A673 (cell line): ENCODE results near the gene NPTN. TPM values are rescaled to one million over a fixed set of nuclear protein-coding genes. Genes with fewer than 3 reads are reported as not detected.

Experiments used
- BruUV-seq: library from RNA; stranded (reverse); fragments of 400-500 nt; replicated peaks from 2 replicates; lab custom pipeline; 2021; lab: Mats Ljungman, UMichigan
- CTCF ChIA-PET: fragments of 300-600 bp; sonication (Branson Sonifier 250); formaldehyde crosslinking; loops from one replicate; lab custom pipeline; 2022; ENCODE audit warnings: antibody characterized with exemption; lab: Charles Lee
- POLR2A ChIA-PET: fragments of 300-600 bp; sonication (Branson Sonifier 250); formaldehyde crosslinking; loops from one replicate; lab custom pipeline; 2022; ENCODE audit warnings: antibody characterized with exemption; ENCODE audit not compliant: low non-redundant PET; lab: Charles Lee
- DNase-seq: peaks from one replicate; pipeline ENCODE4 v3.0.0-alpha.2; 2015; ENCODE audit warnings: low spot score
- H3K27ac ChIP-seq: fragments of 200-600 bp; sonication (generic); 2 replicates; pipeline ENCODE4 v1.5.1; 2016; ENCODE audit warnings: mixed run types, low read depth, mild to moderate bottlenecking, mixed read lengths, antibody characterized with exemption, low read length; ENCODE audit not compliant: poor library complexity, severe bottlenecking
- H3K27me3 ChIP-seq: fragments of 200-600 bp; sonication (generic); replicated peaks from 2 replicates; pipeline ENCODE4 v1.6.1; 2017; ENCODE audit warnings: mixed run types, low read depth, mild to moderate bottlenecking, mixed read lengths, antibody characterized with exemption, low read length; ENCODE audit not compliant: insufficient read depth, poor library complexity
- H3K36me3 ChIP-seq: fragments of 200-600 bp; sonication (generic); 2 replicates; pipeline ENCODE4 v1.6.1; 2016; ENCODE audit warnings: mixed run types, mild to moderate bottlenecking, mixed read lengths, antibody characterized with exemption, low read length; ENCODE audit not compliant: insufficient read depth, poor library complexity, severe bottlenecking
- H3K4me1 ChIP-seq: fragments of 200-600 bp; sonication (generic); 2 replicates; pipeline ENCODE4 v1.6.1; 2017; ENCODE audit warnings: mixed run types, mild to moderate bottlenecking, mixed read lengths, antibody characterized with exemption, low read length; ENCODE audit not compliant: insufficient read depth, poor library complexity, severe bottlenecking
- H3K4me3 ChIP-seq: fragments of 200-600 bp; sonication (generic); 2 replicates; pipeline ENCODE4 v1.5.1; 2016; ENCODE audit warnings: low read depth, mixed run types, mild to moderate bottlenecking, mixed read lengths, low read length; ENCODE audit not compliant: poor library complexity, severe bottlenecking
- H3K9me3 ChIP-seq: fragments of 200-600 bp; sonication (generic); 2 replicates; pipeline ENCODE4 v1.6.1; 2016; ENCODE audit warnings: mixed run types, low read depth, mild to moderate bottlenecking, mixed read lengths, antibody characterized with exemption, low read length; ENCODE audit not compliant: poor library complexity, severe bottlenecking
- EZH2 ChIP-seq: fragments of 200-600 bp; sonication (generic); IDR thresholded peaks from 2 replicates; pipeline ENCODE4 v1.6.1; 2017; ENCODE audit warnings: borderline replicate concordance, low read depth, mild to moderate bottlenecking, mixed read lengths, antibody characterized with exemption, low read length; ENCODE audit not compliant: poor library complexity, severe bottlenecking
- intact Hi-C: fragments of 100-400 bp; cut with micrococcal nuclease; formaldehyde crosslinking; loops from one replicate; pipeline ENCODE4 v1.10.0; 2022; ENCODE audit not compliant: unreplicated experiment
- total RNA-seq: library from RNA; stranded (reverse); gene quantifications from 2 replicates; pipeline ENCODE4 v1.2.3, GENCODE V29; 2021
- TF ChIP-seq, protein P1 (sequence below): fragments of 300-800, 200-600 bp; sonication (generic); conservative IDR thresholded peaks from 2 replicates; pipeline ENCODE4 v1.5.1; 2017; ENCODE audit warnings: low read depth, mild to moderate bottlenecking, antibody characterized with exemption, low read length, moderate library complexity, mixed read lengths

Gene NPTN
- total RNA-seq, 1 experiment from 2014 or later = 101 TPM

GRCh38 chr15:73654659-73655058, 21.5 kb upstream of the NPTN start:
- Histone ChIP-seq H3K27me3 (no peaks in the 10 kb centered on the region), H3K36me3 (no peaks in the 10 kb centered on the region), H3K27ac (no peak overlapping the region), H3K4me1 (no peaks in the 10 kb centered on the region), H3K9me3 (no peaks in the 10 kb centered on the region), H3K4me3 (no peak overlapping the region)
- CTCF ChIA-PET = no interaction called here
- TF ChIP-seq, protein P1, sequence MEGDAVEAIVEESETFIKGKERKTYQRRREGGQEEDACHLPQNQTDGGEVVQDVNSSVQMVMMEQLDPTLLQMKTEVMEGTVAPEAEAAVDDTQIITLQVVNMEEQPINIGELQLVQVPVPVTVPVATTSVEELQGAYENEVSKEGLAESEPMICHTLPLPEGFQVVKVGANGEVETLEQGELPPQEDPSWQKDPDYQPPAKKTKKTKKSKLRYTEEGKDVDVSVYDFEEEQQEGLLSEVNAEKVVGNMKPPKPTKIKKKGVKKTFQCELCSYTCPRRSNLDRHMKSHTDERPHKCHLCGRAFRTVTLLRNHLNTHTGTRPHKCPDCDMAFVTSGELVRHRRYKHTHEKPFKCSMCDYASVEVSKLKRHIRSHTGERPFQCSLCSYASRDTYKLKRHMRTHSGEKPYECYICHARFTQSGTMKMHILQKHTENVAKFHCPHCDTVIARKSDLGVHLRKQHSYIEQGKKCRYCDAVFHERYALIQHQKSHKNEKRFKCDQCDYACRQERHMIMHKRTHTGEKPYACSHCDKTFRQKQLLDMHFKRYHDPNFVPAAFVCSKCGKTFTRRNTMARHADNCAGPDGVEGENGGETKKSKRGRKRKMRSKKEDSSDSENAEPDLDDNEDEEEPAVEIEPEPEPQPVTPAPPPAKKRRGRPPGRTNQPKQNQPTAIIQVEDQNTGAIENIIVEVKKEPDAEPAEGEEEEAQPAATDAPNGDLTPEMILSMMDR = no peak
- TF ChIP-seq EZH2 = no peak
- POLR2A ChIA-PET = no interaction called here
- intact Hi-C loops = no loop called here
- DNase-seq = no peak
- no TSS peak for BruUV-seq

- no peaks in the 10 kb centered on the region for H3K36me3 ChIP-seq
- DNase-seq = peak; percentile 33
- H3K27me3 ChIP-seq = no peaks in the 10 kb centered on the region
- H3K4me1 ChIP-seq = no peaks in the 10 kb centered on the region
- POLR2A ChIA-PET = no interaction called here
- H3K4me3 ChIP-seq = no peak overlapping the region
- intact Hi-C loops = no loop called here
- TF ChIP-seq, protein P1 = no peak
- TF ChIP-seq EZH2 = no peak
- H3K9me3 ChIP-seq = no peaks in the 10 kb centered on the region
- H3K27ac ChIP-seq = no peak overlapping the region
- no TSS peak for BruUV-seq
- CTCF ChIA-PET = interaction anchor here (0.6 kb wide), 1 partner anchor 14 kb away, joined by 3 read pairs; no protein-coding TSS in a partner anchor
These were observed 17.4 kb upstream of the NPTN start for GRCh38 chr15:73650416-73651126.

DNA sequence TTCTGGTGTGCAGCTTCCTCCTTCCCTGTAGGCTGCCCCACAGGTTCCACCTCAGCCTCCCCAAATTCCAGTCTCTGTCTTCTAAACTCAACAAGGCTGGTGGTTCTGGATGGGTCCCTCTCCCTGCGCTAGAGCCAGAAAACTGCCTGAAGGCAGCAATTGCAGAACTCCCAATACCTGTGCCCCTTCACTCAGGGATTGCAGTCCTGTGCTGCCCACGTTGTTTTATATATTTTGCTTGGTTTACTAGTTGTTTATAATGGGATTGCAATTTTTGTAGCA, 14.8 kb upstream of the NPTN start:
- H3K27me3 ChIP-seq = no peaks in the 10 kb centered on the region
- H3K4me3 ChIP-seq = no peak overlapping the region
- ChIA-PET POLR2A (interaction anchor here (0.9 kb wide), 1 partner anchor 35 kb away, joined by 3 read pairs; no protein-coding TSS in a partner anchor), CTCF (no interaction called here)
- intact Hi-C loops = no loop called here
- no peaks in the 10 kb centered on the region for H3K9me3 ChIP-seq
- H3K27ac ChIP-seq = no peak overlapping the region
- H3K4me1 ChIP-seq = no peaks in the 10 kb centered on the region
- BruUV-seq = no TSS peak
- DNase-seq = no peak
- H3K36me3 ChIP-seq = no peaks in the 10 kb centered on the region
- no peak for TF ChIP-seq EZH2
- TF ChIP-seq, protein P1 = no peak
